ENCODE measurements around the gene ADAD2.

DNA sequence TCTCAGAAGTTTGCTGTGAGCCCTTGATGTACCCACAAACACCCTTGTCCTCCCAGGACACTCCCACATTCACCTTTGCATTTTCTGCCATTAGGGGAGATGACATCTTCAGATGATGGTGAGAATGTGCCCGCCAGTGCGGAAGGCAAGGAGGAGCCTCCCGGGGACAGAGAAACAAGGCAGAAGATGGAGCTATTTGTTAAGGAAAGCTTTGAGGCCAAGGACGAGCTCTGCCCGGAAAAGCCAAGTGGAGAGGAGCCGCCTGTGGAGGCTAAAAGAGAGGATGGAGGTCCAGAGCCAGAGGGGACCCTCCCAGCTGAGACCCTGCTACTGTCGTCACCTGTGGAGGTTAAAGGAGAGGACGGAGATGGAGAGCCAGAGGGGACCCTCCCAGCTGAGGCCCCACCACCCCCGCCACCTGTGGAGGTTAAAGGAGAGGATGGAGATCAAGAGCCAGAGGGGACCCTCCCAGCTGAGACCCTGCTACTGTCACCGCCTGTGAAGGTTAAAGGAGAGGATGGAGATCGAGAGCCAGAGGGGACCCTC, 21.1 kb upstream of the ADAD2 start:
- TF ChIP-seq, protein P1, sequence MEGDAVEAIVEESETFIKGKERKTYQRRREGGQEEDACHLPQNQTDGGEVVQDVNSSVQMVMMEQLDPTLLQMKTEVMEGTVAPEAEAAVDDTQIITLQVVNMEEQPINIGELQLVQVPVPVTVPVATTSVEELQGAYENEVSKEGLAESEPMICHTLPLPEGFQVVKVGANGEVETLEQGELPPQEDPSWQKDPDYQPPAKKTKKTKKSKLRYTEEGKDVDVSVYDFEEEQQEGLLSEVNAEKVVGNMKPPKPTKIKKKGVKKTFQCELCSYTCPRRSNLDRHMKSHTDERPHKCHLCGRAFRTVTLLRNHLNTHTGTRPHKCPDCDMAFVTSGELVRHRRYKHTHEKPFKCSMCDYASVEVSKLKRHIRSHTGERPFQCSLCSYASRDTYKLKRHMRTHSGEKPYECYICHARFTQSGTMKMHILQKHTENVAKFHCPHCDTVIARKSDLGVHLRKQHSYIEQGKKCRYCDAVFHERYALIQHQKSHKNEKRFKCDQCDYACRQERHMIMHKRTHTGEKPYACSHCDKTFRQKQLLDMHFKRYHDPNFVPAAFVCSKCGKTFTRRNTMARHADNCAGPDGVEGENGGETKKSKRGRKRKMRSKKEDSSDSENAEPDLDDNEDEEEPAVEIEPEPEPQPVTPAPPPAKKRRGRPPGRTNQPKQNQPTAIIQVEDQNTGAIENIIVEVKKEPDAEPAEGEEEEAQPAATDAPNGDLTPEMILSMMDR (conservative IDR thresholded peaks at IDR 0.05), result no peak
- TF ChIP-seq EZH2 (IDR thresholded peaks at IDR 0.05; ENCODE audit: low read depth), result no peak
